ENCODE measurements around the gene C22orf42. TPM values are rescaled to one million over a fixed set of nuclear protein-coding genes. Genes with fewer than 3 reads are reported as not detected.
"Not testable (repeated sequence)": the region's sequence is repeated elsewhere in the genome, so short reads cannot be mapped to it uniquely, and the experiment has no call there.

Gene C22orf42
- total and polyA plus RNA-seq, 2 donors: 0.19 to 0.59 TPM

DNA sequence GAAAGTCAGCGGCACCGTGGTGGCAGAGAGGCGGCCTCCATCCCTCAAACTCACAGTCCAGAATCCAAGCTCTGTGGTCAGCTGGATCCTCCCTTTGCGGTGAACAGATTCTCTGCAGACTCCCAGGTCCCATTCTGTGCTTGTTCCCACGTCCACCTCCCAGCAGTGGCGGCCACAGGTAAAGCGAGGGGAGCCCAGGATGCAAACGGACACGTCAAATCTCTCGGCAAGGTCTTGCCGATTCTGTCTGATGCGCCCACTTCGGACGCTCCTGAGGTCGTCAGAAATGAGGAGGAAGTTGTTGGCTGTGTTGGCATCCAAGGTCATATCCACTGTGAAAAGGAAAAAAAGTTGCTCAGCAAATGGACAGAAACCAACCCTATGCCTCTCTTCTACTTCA, 31.9 kb upstream of the C22orf42 start:
- H3K4me3 ChIP-seq (ENCODE audit: low read length in 2 of 2); H3K9me3 ChIP-seq (ENCODE audit: control insufficient read depth in 2 of 2, insufficient read depth in 1 of 2, low read length in 1 of 2); H3K27ac ChIP-seq (ENCODE audit: low read depth in 1 of 2, low read length in 1 of 2); H3K36me3 ChIP-seq (ENCODE audit: control insufficient read depth in 2 of 2, insufficient read depth in 2 of 2, low read length in 1 of 2); H3K4me1 ChIP-seq (ENCODE audit: control insufficient read depth in 2 of 2, insufficient read depth in 2 of 2, low read length in 2 of 2); H3K27me3 ChIP-seq (ENCODE audit: control insufficient read depth in 2 of 2, insufficient read depth in 1 of 2, low read length in 1 of 2); DNase-seq (ENCODE audit: low read depth in 6 of 9, low spot score in 9 of 9): not testable (repeated sequence)
- WGBS: 84% methylated on average over 15 of the region's 15 CpGs

DNA sequence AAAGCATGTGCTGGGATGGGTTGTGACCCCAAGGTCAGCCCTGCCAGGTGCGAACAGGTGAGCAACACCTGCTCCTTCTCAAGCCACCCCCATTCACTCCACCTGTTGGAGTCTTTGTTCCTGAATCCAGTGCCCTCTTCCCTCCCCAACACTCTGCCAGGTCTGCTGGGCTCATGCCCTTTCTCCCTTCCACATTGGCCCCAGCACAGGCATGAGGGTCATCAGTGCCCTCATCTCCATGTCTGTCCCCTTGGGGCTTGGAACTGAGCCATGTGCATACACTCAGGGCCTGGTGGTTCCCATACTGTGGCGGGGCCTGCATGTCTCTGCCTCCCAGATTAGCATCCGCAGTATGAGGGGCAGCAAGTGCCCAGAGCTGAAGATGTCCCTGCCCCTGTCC, 26.7 kb upstream of the C22orf42 start:
- Histone ChIP-seq H3K27ac (ENCODE audit: low read depth in 1 of 2, low read length in 1 of 2) (no peak overlapping the region), H3K9me3 (ENCODE audit: control insufficient read depth in 2 of 2, insufficient read depth in 1 of 2, low read length in 1 of 2) (no peaks in the 10 kb centered on the region), H3K4me3 (ENCODE audit: low read length in 2 of 2) (no peak overlapping the region), H3K36me3 (ENCODE audit: control insufficient read depth in 2 of 2, insufficient read depth in 2 of 2, low read length in 1 of 2) (no peaks in the 10 kb centered on the region), H3K4me1 (ENCODE audit: control insufficient read depth in 2 of 2, insufficient read depth in 2 of 2, low read length in 2 of 2) (no peaks in the 10 kb centered on the region), H3K27me3 (ENCODE audit: control insufficient read depth in 2 of 2, insufficient read depth in 1 of 2, low read length in 1 of 2) (no peaks in the 10 kb centered on the region)
- 96% methylated on average over 3 of the region's 3 CpGs for WGBS
- DNase-seq (ENCODE audit: low read depth in 6 of 9, low spot score in 9 of 9): no peak

DNA sequence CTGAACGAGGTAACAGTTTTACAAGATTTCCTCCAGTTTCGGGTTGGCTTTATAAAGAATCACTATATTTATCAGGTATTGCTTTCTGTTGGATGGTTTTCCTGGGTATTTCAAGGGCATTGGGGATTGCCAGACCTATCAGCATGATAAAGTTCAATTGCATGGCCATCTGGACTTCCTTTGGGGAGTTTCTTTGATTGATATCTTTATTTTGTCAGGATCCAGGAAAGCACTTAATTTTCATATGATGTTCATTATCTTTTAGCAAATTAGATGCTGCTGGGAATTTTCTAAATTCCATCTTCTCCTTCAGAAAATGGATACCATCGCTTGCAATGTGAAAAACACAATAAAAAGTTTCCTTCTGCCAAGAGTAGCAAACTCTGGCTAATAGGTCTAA, 24.5 kb upstream of the C22orf42 start:
- no peak overlapping the region for H3K27ac ChIP-seq (ENCODE audit: low read depth in 1 of 2, low read length in 1 of 2)
- DNase-seq (ENCODE audit: low read depth in 6 of 9, low spot score in 9 of 9): no peak
- H3K9me3 ChIP-seq (ENCODE audit: control insufficient read depth in 2 of 2, insufficient read depth in 1 of 2, low read length in 1 of 2): no peaks in the 10 kb centered on the region
- H3K4me1 ChIP-seq (ENCODE audit: control insufficient read depth in 2 of 2, insufficient read depth in 2 of 2, low read length in 2 of 2): no peaks in the 10 kb centered on the region
- no peaks in the 10 kb centered on the region for H3K27me3 ChIP-seq (ENCODE audit: control insufficient read depth in 2 of 2, insufficient read depth in 1 of 2, low read length in 1 of 2)
- H3K36me3 ChIP-seq (ENCODE audit: control insufficient read depth in 2 of 2, insufficient read depth in 2 of 2, low read length in 1 of 2): no peaks in the 10 kb centered on the region
- 85% methylated on average over 3 of the region's 3 CpGs for WGBS
- no peak overlapping the region for H3K4me3 ChIP-seq (ENCODE audit: low read length in 2 of 2)

DNA sequence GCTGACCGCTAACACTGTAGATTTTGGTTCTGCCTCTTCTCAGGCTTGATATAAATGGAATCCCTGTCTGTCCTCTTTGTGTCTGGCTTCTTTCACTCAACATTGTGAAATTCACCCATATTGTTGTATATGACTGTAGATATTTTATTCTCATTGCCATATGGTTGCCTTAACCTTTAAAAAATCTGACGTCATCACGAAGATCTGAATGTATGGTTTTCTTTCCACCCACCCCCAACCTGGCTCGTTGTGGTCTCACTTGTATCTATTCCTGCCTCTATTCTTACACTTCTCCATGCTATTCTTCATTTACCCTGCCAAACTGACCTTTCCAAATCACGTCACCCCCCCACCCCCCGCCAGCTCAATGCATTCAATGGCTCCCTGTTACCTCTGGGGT, 21.9 kb upstream of the C22orf42 start:
- H3K9me3 ChIP-seq (ENCODE audit: control insufficient read depth in 2 of 2, insufficient read depth in 1 of 2, low read length in 1 of 2): no peaks in the 10 kb centered on the region
- WGBS: 81% methylated on average over 6 of the region's 6 CpGs
- H3K36me3 ChIP-seq (ENCODE audit: control insufficient read depth in 2 of 2, insufficient read depth in 2 of 2, low read length in 1 of 2): no peaks in the 10 kb centered on the region
- H3K27me3 ChIP-seq (ENCODE audit: control insufficient read depth in 2 of 2, insufficient read depth in 1 of 2, low read length in 1 of 2): peaks cover 3 to 17% of the 10 kb centered on the region in 2 donors
- no peak for DNase-seq (ENCODE audit: low read depth in 6 of 9, low spot score in 9 of 9)
- peaks cover 0 to 2% of the 10 kb centered on the region in 2 donors for H3K4me1 ChIP-seq (ENCODE audit: control insufficient read depth in 2 of 2, insufficient read depth in 2 of 2, low read length in 2 of 2)
- no peak overlapping the region for H3K27ac ChIP-seq (ENCODE audit: low read depth in 1 of 2, low read length in 1 of 2)
- no peak overlapping the region for H3K4me3 ChIP-seq (ENCODE audit: low read length in 2 of 2)

DNA sequence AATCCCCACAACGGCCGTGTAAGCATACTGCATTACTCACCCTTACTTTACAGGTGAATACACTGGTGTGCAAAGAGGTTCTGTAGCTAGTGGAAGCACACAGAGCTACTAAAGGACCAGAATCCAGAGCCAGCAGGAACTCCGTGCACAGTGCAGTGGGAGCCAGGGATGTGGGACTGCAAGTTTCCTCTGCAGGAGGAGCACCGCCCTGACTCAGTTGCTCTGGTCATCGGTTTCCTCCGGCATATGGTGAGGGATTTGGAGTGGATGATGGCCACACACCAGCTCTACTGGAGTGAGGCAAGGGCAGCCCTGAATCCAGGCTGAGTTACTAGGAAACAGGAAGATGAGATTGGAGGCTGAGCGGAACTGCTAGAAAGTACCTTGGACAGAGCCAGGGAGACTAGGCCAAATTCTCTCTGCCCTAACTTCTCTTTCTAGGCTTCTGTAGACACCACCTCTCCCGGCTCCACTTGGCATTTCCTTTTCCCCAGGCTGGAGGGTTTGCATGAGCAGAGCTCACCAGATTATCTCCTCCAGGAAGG, 18.2 kb upstream of the C22orf42 start:
- H3K9me3 ChIP-seq (ENCODE audit: control insufficient read depth in 2 of 2, insufficient read depth in 1 of 2, low read length in 1 of 2): no peaks in the 10 kb centered on the region
- H3K36me3 ChIP-seq (ENCODE audit: control insufficient read depth in 2 of 2, insufficient read depth in 2 of 2, low read length in 1 of 2): no peaks in the 10 kb centered on the region
- peaks cover 0 to 2% of the 10 kb centered on the region in 2 donors for H3K4me1 ChIP-seq (ENCODE audit: control insufficient read depth in 2 of 2, insufficient read depth in 2 of 2, low read length in 2 of 2)
- peaks cover 12 to 39% of the 10 kb centered on the region in 2 donors for H3K27me3 ChIP-seq (ENCODE audit: control insufficient read depth in 2 of 2, insufficient read depth in 1 of 2, low read length in 1 of 2)
- 94% methylated on average over 8 of the region's 8 CpGs for WGBS
- no peak overlapping the region for H3K4me3 ChIP-seq (ENCODE audit: low read length in 2 of 2)
- DNase-seq (ENCODE audit: low read depth in 6 of 9, low spot score in 9 of 9): no peak
- no peak overlapping the region for H3K27ac ChIP-seq (ENCODE audit: low read depth in 1 of 2, low read length in 1 of 2)

DNA sequence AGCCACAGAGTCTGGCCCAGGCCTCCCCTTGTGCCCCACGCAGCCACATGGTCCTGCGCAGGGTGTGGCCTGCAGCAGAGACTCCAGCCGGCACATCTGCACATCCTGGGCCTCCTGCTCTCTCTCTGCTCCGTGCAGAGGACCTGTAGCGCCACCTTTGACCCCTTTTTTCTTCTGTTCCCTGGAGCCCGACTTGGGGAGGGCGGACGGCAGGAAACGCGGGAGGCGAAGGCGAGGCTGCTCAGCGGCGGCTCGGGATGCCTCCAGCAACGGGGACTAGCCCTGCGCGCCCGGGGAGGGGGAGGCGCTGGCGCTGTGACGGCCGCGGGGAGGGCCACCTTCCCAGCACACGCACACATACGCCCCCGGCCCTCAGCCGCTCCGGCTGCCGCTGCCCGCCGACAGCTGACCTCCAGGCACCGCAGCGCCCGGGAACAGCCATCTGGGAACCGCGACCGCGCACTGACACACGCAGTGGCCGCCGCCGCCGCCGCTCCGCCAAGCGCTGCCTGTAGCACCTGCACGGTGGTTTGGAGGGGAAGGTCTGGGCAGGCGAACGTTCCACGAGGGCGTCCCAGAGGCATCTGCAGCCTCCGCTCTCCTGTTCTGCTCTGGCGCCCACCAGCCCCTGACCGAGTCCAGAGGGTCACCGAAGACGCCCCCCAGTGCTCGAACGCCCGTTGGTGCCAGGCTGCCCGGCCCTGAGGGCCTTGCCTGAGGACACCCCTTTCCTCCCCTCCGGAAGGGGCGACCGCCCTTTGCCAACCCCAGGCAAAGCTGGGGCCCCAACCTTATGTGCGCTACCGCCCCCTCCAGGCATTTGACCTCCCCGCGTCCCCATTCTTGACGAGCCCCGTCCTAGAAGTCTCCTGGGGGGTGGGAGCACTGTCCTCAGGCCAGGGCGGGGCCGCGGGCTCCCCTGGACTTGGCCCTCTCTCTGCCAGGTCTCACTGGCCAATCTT, 16.9 kb upstream of the C22orf42 start:
- Histone ChIP-seq H3K27ac (ENCODE audit: low read depth in 1 of 2, low read length in 1 of 2) (no peak overlapping the region), H3K9me3 (ENCODE audit: control insufficient read depth in 2 of 2, insufficient read depth in 1 of 2, low read length in 1 of 2) (no peaks in the 10 kb centered on the region), H3K4me1 (ENCODE audit: control insufficient read depth in 2 of 2, insufficient read depth in 2 of 2, low read length in 2 of 2) (peaks cover 0 to 2% of the 10 kb centered on the region in 2 donors), H3K4me3 (ENCODE audit: low read length in 2 of 2) (no peak overlapping the region), H3K36me3 (ENCODE audit: control insufficient read depth in 2 of 2, insufficient read depth in 2 of 2, low read length in 1 of 2) (no peaks in the 10 kb centered on the region), H3K27me3 (ENCODE audit: control insufficient read depth in 2 of 2, insufficient read depth in 1 of 2, low read length in 1 of 2) (peaks cover 12 to 39% of the 10 kb centered on the region in 2 donors)
- WGBS: 5% methylated on average over 73 of the region's 73 CpGs
- no peak for DNase-seq (ENCODE audit: low read depth in 6 of 9, low spot score in 9 of 9)

DNA sequence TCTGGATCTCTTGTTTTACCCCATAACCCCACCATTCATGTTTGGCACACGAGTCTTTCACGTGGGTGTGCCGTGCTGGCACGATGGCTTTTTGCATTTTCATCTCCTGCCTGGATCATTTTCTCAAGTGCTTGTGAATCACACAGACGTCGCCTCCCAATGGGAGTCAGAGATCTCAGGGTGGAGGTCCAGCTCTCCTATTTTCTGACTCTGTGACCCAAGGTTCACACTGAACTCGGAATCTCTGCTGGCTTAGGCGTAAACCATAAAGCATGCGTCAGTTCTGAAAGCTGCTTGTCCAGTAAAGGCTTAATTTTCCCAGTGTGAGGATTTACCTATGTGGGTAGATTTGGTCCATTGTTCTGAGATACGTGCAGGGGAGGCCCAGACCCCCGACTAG, 16.0 kb upstream of the C22orf42 start:
- H3K36me3 ChIP-seq (ENCODE audit: control insufficient read depth in 2 of 2, insufficient read depth in 2 of 2, low read length in 1 of 2): no peaks in the 10 kb centered on the region
- WGBS: 92% methylated on average over 11 of the region's 11 CpGs
- DNase-seq (ENCODE audit: low read depth in 6 of 9, low spot score in 9 of 9): no peak
- no peak overlapping the region for H3K4me3 ChIP-seq (ENCODE audit: low read length in 2 of 2)
- H3K4me1 ChIP-seq (ENCODE audit: control insufficient read depth in 2 of 2, insufficient read depth in 2 of 2, low read length in 2 of 2): peaks cover 0 to 2% of the 10 kb centered on the region in 2 donors
- no peak overlapping the region for H3K27ac ChIP-seq (ENCODE audit: low read depth in 1 of 2, low read length in 1 of 2)
- peaks cover 12 to 39% of the 10 kb centered on the region in 2 donors for H3K27me3 ChIP-seq (ENCODE audit: control insufficient read depth in 2 of 2, insufficient read depth in 1 of 2, low read length in 1 of 2)
- no peaks in the 10 kb centered on the region for H3K9me3 ChIP-seq (ENCODE audit: control insufficient read depth in 2 of 2, insufficient read depth in 1 of 2, low read length in 1 of 2)

DNA sequence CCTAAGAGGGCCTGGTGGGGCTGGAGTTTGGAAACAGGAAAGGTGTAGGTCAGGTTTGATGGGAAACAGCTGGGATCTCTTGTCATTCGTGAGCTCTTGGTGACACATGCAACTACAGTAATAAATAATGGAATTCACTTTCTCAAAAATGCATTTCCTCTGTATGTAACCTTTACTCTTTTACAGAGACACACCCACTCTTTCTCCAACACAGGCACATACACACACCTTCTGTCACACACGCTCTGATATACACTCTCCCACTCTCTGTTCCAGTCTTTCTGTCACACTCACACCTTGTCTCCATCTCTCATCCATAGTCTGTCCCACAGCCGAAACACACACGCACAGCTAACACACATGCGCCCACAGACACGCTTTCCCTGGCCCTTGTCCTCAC, 6.6 kb upstream of the C22orf42 start:
- Histone ChIP-seq H3K9me3 (ENCODE audit: control insufficient read depth in 2 of 2, insufficient read depth in 1 of 2, low read length in 1 of 2) (no peaks in the 10 kb centered on the region), H3K4me1 (ENCODE audit: control insufficient read depth in 2 of 2, insufficient read depth in 2 of 2, low read length in 2 of 2) (no peaks in the 10 kb centered on the region), H3K36me3 (ENCODE audit: control insufficient read depth in 2 of 2, insufficient read depth in 2 of 2, low read length in 1 of 2) (no peaks in the 10 kb centered on the region), H3K27me3 (ENCODE audit: control insufficient read depth in 2 of 2, insufficient read depth in 1 of 2, low read length in 1 of 2) (no peaks in the 10 kb centered on the region), H3K4me3 (ENCODE audit: low read length in 2 of 2) (no peak overlapping the region), H3K27ac (ENCODE audit: low read depth in 1 of 2, low read length in 1 of 2) (no peak overlapping the region)
- WGBS: 90% methylated on average over 6 of the region's 6 CpGs
- no peak for DNase-seq (ENCODE audit: low read depth in 6 of 9, low spot score in 9 of 9)

DNA sequence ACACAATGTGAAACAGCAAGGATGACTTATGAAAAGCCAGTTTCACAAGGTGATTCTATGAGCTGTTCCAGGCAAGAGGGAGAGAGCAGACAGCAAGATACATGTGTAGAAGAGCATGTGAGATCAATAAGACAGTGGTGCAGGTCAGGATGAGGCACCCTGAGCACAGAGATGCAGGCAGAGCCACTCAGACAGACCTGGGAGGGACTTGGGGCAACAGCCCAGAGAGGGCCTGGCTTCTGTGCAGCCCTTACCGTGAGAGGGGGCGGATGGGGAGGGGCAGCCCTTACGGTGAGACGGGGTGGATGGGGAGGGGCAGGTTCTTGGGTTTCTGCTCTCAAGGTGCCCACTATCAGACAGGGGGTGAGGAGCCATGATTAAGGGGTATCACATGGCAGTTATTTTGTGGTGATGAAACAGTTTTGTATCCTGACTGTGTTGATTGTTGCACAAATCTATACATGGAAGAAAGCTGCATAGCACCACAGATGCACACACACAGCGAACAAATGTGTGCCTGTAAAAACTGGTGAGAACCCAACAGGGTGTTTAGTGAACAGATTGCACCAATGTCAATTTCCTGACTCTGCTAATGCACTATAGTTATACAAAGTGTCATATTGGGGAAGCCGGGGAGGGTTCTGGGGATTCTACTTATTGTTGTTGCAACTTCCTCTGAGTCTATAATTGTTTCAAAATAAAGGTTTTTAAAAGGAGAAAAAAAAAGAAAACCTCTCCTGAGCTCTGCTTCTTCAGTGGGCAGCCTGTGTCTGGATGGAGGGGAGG, 5.2 kb upstream of the C22orf42 start:
- Histone ChIP-seq H3K4me1 (ENCODE audit: control insufficient read depth in 2 of 2, insufficient read depth in 2 of 2, low read length in 2 of 2) (no peaks in the 10 kb centered on the region), H3K27me3 (ENCODE audit: control insufficient read depth in 2 of 2, insufficient read depth in 1 of 2, low read length in 1 of 2) (no peaks in the 10 kb centered on the region), H3K9me3 (ENCODE audit: control insufficient read depth in 2 of 2, insufficient read depth in 1 of 2, low read length in 1 of 2) (no peaks in the 10 kb centered on the region), H3K36me3 (ENCODE audit: control insufficient read depth in 2 of 2, insufficient read depth in 2 of 2, low read length in 1 of 2) (no peaks in the 10 kb centered on the region), H3K27ac (ENCODE audit: low read depth in 1 of 2, low read length in 1 of 2) (no peak overlapping the region), H3K4me3 (ENCODE audit: low read length in 2 of 2) (no peak overlapping the region)
- 71% methylated on average over 6 of the region's 6 CpGs for WGBS
- no peak for DNase-seq (ENCODE audit: low read depth in 6 of 9, low spot score in 9 of 9)
